AG08396 (cell line): ENCODE data around the gene PCNX3.
A peak's percentile ranks its signal among the peaks of the same experiment; 100 is the strongest.

ENCODE experiments used
- DNase-seq: peaks from one replicate; pipeline ENCODE4 v3.0.0; 2012; ENCODE audit warnings: low spot score, mixed read lengths

The PCNX3 gene

DNA sequence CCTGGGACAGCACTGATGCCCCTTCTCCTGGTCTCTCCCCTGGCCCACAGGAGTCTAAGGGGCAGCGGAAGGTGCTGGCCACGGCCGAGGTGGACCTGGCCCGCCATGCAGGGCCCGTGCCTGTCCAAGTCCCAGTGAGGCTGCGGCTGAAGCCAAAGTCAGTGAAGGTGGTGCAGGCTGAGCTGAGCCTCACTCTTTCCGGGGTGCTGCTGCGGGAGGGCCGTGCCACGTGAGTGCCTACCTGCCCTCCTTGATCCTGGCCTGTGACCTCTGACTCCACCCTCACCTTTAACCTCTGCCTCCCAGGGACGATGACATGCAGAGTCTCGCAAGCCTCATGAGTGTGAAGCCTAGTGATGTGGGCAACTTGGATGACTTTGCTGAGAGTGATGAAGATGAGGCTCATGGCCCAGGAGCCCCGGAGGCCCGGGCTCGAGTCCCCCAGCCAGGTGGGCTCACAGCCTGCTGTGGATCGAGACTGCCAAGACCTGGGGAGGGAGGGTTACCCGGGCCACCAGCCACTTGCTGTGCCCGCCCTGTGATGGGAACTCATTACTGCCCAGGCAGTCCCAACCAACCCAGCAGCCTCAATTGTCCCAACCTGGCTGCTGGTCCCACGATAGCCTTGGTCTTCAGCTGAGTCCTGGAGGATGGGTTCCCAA lies 35.4 kb upstream of the PCNX3 start:
- no peak for DNase-seq

DNA sequence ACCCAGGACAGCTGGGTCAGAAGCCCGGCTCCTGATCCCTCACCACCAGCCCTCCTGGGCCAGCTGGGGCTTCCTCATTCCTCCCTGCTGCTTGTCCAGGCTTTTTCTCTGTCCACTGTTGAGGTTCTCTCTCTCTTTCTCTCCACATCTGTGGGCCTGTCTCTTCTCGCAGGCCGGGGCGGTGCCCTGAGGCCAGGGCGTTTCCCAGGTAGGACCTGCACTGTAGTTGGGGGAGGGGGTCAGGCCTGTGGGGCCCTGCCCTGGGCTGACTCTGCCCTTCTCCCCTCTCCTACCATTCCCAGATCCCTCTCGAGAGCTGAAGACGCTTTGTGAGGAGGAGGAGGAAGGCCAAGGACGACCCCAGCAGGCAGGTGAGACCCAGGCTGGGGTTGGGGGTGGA lies 34.8 kb upstream of the PCNX3 start:
- no peak for DNase-seq

DNA sequence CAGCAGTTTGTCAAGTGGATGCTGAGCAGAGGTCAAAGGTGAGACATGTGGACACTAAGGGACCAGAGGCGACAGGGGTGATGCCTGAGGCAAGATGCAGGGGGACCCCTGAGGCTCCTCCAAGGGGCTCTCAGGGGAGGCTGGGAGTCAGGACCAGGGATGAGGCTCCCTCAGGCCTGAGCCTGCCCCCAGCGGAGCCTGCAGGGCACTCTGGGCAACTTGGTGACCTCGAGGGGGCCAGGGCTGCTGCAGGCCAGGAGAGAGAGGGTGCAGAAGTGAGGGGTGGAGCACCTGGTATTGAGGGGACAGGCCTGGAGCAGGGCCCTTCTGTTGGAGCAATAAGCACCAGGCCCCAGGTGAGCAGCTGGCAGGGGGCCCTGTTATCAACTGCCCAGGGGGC lies 33.6 kb upstream of the PCNX3 start:
- no peak for DNase-seq

DNA sequence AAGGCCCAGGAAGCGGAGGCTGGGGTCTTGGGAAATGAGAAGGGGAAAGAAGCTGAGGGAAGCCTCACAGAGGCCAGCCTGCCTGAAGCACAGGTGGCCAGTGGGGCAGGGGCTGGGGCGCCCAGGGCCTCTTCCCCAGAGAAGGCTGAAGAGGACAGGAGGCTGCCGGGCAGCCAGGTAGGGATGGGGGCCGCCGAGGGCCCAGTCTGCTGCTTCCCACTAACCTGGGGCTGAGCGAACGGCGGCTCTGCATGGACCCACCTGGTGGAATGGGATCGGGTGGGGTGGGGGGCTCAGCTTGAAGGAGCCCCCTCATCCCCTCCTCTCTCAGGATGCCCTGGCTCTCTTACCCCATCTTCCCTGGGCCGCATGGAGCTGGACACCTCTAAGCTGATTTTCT lies 32.0 kb upstream of the PCNX3 start:
- no peak for DNase-seq

DNA sequence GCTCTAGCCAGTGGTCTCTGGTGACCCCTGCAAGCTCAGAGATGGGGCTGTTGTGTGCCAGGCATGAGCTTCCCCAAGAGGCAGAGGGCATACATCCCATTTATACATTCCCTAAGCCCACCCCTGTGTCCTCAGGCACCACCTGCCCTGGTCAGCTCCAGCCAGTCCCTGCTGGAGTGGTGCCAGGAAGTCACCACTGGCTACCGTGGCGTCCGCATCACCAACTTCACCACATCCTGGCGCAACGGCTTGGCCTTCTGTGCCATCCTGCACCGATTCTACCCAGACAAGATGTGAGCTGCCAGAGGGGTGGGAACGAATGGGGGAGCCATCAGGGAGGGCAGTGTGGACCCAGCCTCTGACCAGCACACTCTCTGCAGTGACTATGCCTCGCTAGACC lies 31.5 kb upstream of the PCNX3 start:
- DNase-seq, result no peak

DNA sequence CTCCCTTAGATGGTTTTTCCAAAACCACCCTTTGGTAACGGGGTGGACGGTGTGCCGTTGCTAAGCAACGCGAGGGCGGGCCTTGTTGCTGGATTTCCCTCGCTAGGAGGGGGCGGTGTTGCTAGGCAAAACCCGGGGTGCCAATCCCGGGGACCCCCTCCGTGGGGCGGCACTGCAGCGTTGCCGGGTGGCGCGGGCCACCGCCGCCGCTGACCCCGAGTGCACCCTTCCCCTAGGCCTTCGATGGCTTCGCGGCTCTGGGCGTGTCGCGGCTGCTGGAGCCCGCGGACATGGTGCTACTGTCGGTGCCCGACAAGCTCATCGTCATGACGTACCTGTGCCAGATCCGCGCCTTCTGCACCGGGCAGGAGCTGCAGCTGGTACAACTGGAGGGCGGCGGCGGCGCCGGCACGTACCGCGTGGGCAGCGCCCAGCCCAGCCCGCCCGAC lies 30.8 kb upstream of the PCNX3 start:
- no peak for DNase-seq

DNA sequence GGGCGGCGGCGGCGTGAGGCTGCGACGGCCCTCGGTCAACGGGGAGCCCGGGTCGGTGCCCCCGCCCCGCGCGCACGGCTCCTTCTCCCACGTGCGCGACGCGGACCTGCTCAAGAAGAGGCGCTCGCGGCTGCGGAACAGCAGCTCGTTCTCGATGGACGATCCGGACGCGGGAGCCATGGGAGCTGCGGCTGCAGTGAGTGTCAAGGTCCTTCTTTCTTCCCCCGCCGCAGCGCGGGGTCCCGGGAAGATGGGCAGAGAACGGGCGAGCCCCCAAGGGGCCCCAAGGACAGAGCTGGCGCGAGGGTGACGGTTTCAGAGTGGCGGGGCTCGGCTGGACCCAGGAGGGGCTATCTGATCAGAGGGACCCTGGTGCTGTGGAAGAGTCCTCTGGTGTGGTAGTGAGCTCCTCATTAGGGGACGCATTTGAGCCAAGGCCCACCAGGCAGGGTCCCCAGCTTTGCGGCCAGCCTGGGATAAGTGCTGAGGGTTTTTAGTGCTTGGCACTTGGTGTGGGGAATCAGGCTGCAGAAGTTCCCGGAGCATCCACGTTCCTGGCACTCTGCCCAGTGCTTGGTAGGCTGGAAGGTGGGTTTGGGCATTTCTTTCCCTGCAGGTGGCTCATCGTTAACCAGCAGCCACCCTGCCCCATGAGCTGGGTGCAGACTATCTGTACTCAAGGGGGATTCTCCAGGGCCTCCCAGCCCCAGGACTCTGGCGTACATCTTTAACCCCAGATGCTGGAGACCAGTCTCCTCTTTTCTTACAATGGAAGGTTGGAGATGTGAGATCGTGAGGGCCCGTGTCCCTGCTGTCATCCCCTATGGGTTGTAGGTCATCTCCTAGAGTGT lies 30.0 kb upstream of the PCNX3 start:
- DNase-seq, result no peak

DNA sequence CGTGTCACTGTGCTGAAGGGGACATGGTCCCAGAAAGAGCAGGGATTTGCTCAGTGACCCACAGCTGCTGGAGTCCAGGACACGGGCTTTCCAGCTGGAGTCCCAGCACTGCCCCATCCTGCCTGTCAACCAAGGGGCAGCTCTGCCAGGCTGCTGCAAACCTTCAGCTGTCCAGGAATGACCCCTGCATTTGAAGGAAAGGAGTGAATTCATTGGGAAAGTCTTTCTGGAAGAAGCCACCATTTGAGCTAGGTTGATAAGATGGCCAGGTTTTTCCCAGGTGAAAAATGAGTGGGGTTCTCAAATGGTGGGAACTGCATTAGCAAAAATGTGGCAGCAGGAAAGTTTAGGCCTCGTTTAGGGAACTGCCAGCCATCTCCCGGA lies 29.3 kb upstream of the PCNX3 start:
- no peak for DNase-seq

DNA sequence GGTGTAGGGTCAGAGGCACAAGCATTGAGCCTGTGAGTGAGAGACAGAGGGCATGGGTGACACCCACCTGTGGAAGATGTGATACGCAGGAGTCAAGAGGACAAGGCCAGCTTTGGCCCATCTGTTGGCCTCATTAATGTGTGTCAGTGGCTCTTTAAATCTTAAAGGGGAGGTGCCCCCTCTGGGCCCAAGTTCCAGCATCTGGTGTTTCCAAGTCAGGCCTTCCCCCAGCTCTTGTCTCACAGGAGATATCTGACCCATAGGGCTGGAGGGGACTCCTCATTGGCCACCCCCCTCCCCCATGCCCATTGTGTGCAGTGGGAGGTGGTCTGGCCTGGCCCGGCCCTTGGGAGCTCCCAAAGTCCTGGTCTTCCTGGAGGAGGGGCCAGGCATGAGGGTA lies 28.9 kb upstream of the PCNX3 start:
- peak; percentile 56 for DNase-seq

DNA sequence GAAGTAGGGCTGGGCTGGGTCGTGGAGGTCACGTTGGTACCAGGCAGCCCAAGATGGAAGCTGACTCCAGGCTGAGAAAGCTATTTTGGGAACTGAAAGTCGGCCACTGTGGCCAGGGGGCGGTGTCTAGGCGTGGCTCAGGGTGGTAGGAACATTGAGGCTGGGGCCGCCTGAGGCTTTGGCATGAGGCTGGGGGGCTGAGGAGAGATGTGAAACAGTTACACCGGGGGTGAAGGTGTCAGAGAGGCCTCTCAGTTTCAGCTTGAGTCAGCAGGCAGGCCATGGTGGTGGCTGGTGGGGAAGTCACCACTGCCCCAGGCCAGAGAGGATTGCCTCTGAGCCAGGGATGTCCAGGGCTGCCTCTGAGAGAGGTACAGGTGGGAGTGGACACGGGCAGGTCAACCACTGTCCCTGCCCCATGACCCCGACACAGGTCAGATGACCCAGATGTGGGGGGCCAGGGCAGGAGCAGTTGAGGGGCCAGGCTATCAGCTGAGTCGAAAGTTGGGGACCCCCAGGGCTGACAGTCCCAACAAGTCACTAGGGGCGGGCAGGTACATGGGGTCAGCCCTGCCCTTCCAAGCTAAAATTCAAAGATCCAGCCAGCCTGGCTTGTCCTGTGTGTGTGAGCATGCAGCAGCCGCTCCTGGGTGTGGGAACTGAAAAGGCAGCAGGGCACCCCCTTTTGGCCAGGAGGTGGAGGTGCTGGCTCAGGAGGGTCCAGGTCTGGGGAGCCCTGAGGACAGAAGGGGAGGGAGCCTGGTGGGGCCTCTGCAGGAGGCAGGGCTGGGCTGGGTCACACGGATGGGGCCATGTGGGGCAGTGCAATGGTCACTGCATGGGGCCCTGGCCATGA lies 27.1 kb upstream of the PCNX3 start:
- peak; percentile 71 for DNase-seq

DNA sequence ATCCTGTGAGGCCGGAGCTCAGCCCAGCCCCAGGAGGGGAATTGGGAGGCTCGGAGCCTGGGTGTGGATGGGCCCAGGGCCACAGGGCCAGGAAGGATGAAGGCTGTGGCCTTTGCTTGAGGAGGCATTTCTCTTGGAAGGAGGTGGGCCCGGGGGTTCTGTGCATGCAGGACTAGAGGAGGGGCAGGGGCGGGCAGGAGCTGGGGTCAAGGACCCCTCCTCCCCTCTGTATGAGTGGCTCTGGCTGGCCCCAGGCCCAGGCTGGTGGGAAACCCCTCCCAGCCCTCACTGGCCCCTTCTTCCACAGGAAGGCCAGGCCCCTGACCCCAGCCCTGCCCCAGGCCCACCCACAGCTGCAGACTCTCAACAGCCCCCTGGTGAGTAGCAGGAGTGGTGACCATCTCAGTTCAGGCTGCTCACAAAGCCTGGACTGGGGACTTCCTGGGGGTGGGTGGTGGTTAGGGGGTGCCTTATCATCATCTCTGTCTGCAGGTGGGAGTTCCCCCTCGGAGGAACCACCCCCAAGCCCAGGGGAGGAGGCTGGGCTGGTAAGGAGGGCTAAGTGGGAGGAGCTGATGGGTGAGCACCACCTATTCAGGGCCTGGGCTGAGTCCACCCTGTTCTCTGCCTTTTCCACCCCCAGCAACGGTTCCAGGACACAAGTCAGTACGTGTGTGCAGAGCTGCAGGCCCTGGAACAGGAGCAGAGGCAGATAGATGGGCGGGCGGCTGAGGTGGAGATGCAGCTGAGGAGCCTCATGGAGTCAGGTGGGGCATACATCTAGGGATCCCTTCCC lies 25.9 kb upstream of the PCNX3 start:
- DNase-seq, result no peak

DNA sequence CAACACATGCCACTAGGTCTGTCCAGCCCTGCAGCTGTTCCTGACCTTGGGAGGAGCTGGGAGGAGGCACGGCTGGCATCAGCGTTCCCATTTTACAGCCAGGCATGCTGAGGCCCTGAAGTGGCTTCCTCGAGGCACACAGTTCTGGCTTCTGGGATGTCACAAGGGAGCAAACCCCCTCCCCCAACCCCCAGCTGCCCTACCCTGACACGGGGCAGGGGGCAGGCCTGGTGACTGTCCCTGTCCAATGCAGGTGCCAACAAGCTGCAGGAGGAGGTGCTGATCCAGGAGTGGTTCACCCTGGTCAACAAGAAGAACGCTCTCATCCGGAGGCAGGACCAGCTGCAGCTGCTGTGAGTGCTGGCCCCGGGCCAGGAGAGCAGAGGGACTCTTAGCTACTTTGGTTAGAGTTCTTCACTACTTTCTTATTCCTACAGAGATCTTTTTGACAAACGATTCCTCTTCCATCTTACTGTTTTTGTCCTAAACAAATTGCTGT lies 25.3 kb upstream of the PCNX3 start:
- no peak for DNase-seq

DNA sequence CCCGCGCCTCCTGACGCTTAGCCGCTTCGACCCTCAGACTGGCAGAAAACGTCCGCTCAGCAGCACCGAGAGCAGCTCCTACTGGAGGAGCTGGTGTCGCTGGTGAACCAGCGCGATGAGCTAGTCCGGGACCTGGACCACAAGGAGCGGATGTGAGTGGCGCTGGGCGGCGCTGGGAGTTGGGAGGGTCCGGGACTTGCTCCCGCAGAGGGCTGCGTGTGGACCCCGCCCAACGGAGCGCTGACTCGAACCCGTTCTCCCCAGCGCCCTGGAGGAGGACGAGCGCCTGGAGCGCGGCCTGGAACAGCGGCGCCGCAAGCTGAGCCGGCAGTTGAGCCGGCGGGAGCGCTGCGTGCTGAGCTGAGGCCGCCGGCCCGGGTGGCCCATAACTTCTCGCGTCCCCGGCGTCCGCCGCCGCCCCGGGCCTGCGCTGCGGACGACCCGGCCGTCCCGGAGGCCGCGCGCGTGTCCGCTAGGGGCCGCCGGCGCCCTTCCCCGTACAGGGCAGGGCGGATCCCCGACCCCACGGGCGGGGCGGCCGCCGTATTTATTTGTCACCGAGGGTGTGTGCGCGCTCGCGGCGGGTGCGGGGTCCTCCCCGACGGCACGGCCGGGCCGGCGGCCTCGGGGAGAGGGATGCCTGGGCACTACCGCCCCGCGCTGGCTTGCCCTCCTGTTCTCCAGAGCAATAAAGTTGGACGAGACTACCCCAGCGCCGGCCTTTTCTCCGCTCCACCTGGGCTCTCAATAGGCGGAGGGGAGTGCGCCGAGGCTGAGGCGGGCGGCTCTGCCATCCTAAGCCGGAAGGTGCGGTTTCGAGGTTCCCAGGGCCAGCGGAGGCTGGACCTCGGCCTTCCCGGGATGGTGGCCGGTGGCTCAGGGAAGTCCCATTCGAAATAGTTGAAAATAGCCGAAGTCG lies 23.4 kb upstream of the PCNX3 start:
- no peak for DNase-seq

DNA sequence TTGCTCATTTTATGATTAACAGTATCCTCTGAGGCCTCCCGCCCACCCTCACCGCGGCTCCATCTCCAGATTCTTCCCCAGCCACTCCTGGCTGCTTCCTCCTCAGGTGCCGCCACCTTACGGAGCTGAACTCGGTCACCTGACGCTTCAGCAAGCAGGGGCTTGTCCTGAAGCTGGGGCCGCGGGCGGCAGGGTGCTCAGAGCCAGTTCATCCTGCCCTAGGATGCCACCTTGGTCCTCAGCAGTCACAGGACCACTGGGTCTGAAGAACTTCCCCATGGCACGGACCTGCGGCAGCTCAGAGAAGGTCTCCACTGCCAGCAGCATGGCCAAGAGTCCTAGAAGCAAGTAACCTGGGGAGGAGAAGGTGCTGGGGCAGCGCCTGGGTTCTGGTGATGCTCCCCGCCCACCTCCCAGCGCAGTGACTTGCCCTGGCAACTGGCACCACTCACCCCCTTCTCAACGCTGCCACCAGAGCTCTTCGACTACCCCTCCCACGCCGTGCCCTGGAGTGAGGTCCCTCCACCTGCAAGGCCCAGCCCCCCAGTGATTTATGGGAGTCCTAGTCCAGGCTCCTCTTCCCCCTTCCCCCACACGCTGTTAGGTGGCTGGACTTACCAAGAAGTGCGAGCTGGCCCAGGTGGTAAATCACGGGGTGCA lies 22.6 kb upstream of the PCNX3 start:
- no peak for DNase-seq

DNA sequence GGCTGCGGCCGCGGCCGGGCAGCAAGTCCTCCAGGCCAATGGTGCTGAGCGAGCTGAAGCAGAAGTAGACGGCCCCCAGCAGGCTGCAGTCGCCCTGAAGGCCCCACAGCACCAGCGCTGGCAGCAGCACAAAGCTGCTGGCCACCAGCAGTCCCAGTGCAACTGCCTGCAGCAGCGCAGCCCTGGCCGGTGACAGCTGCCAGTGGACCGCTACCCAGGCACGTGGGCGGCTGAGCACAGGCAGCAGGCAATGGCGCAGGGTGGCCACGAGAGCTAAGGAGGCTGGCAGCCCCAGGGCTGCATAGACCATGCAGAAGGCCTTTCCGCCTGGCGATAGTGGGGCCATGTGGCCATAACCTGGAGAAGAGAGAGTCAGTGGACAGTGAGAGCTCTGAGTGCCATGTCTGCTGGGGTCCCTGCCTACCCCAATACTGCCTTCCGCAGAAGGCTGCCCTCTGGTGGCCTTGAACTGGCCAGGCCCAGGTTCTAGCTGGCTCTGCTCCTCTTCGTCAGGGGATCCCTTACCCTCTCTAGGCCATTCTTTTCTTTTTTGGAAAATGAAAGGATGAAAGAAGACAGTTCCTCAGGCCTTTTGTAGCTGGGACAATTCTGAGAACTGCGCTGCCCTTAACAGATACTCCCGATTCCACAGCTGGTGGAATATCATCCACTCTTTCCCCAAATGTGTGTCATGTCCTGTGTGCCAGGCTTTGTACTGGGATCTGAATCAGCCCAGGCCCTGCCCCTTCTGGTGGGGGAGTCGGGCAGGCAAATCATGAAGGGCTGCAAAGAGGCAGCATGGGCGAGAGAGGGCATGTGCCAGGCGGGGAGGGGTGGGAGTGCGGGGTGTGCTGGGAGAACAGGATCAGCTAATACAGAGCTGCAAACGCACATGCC lies 21.8 kb upstream of the PCNX3 start:
- peak; percentile 79 for DNase-seq

DNA sequence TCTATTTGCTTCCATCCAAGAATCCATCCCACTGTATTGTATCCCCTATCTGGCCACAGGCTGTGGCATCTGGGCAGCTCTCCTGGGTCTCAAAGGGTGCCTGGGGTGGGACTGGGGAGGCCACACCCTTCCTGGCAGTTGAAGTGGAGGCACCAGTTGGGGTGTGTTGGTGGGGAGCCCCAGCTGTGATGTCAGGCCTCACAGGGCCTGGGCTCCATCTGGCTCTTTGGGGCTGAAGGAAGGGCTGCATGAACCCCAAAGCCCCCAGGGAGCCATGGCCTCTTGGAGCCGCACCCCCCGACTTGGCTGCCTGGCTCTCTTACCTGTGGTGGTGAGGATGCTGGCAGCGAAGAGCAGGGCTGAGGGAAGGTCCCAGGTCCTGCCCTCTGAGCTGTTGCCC lies 20.4 kb upstream of the PCNX3 start:
- DNase-seq, result no peak

DNA sequence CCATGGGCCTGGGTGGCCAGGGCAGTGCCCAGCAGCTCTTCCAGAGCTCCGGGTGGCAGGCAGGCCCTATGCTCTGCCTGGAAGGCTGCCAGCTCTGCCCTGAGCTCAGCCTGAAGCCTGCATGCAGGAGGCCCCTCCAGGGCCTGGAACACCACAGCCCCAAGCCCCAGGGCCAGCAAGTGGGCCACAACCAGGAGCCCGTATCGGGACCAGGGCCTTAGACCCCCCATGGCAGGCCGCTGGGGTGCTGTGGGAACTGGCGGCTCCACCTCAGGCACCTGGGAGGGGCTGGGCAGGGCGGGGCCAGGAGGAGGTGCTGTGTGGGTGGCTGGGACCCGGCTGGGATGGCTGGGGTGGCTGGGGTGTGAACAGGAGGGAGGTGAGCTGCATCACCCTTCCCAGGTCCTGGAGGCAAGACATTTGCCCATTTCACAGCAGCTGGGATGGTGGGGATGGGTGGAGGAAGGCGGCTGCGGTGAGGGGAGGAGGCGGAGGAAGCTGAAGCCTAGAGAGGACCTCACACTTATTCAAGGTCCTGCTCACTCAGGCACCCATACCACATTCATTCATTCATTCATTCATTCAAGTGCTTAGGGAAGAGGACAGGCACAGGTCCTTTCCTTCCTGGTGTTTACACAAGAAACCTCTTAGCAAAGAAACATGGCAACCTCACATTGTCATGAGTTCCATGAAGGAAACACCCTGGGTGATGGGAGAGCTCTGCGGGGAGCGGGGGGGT lies 19.9 kb upstream of the PCNX3 start, which contains the start of gene KCNK7:
TSS of gene KCNK7 (minus strand) at position 258 of the 739 bp plus-strand sequence. CDS start at position 230, 28 bp downstream.
- peak; percentile 54 for DNase-seq

DNA sequence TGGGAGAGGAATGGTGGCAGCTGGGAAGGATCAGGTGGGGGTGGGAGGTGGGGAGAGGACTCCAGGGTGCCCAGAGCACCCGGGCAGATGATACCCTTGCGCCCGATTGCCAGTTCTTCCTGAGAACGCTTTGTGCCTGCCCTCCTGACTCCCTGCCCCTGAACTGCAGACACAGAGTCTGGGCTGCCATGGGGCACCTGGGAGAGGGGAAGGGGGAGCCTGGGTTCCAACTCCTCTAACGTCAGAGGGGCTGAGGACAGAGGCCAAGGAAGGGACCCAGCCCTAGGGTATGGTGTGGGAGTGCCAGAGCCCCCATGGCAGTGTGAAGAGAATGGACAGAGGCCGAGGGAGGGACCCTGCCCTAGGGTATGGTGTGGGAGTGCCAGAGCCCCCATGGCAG lies 19.1 kb upstream of the PCNX3 start:
- no peak for DNase-seq
